ENCODE results near the gene ACTMAP. TPM values are rescaled to one million over a fixed set of nuclear protein-coding genes. Genes with fewer than 3 reads are reported as not detected.
"Not testable (repeated sequence)": the region's sequence is repeated elsewhere in the genome, so short reads cannot be mapped to it uniquely, and the experiment has no call there.

The ACTMAP gene
- total RNA-seq, 5 donors from 2014 or later (not counting 1 experiment from before 2014, with no cell fraction given) = 4.7 to 8.3 (median 6.8) TPM

- H3K4me1 Mint-ChIP-seq = no peaks in the 10 kb centered on the region
- no peaks in the 10 kb centered on the region for H3K27me3 ChIP-seq (replicated peaks in 1 of 2; ENCODE audit: control insufficient read depth in 2 of 2, extremely low read depth in 1 of 2, insufficient read depth in 2 of 2, low read length in 1 of 2)
- no peak overlapping the region for H3K4me3 ChIP-seq (ENCODE audit: control insufficient read depth in 1 of 2, extremely low read depth in 1 of 2, low read length in 1 of 2)
- H3K4me1 ChIP-seq (ENCODE audit: control insufficient read depth in 1 of 2, extremely low read depth in 1 of 2, insufficient read depth in 2 of 2, low read length in 2 of 2) = no peaks in the 10 kb centered on the region
- ATAC-seq (replicated peaks in 1 of 4) = no peak
- peaks cover 19 to 38% of the 10 kb centered on the region in 2 donors for H3K36me3 ChIP-seq (ENCODE audit: control insufficient read depth in 2 of 2, extremely low read depth in 1 of 2, insufficient read depth in 1 of 2, low read length in 1 of 2)
- ChIA-PET POLR2A (no interaction called here), CTCF (no interaction called here)
- H3K9me3 Mint-ChIP-seq = no peaks in the 10 kb centered on the region
- DNase-seq = no peak
- no peak overlapping the region for H3K27ac Mint-ChIP-seq
- WGBS (ENCODE audit: insufficient coverage) = 81% methylated on average over 22 of the region's 22 CpGs
- H3K9me3 ChIP-seq = no peaks in the 10 kb centered on the region
- H3K4me3 Mint-ChIP-seq = no peak overlapping the region
- H3K36me3 Mint-ChIP-seq = peaks cover 25% of the 10 kb centered on the region
- no peak overlapping the region for H3K27ac ChIP-seq (ENCODE audit: low read length)
- no peaks in the 10 kb centered on the region for H3K27me3 Mint-ChIP-seq
Measured at GRCh38 chr19:40739030-40739839, 11.0 kb downstream of the ACTMAP start.

- H3K4me3 ChIP-seq (ENCODE audit: control insufficient read depth in 1 of 2, extremely low read depth in 1 of 2, low read length in 1 of 2) = no peak overlapping the region
- H3K4me1 Mint-ChIP-seq = no peaks in the 10 kb centered on the region
- WGBS (ENCODE audit: insufficient coverage) = 98% methylated on average over 9 of the region's 9 CpGs
- no peak for DNase-seq
- no peak overlapping the region for H3K4me3 Mint-ChIP-seq
- no peaks in the 10 kb centered on the region for H3K4me1 ChIP-seq (ENCODE audit: control insufficient read depth in 1 of 2, extremely low read depth in 1 of 2, insufficient read depth in 2 of 2, low read length in 2 of 2)
- H3K27me3 Mint-ChIP-seq = no peaks in the 10 kb centered on the region
- ChIA-PET POLR2A (no interaction called here), CTCF (no interaction called here)
- H3K27me3 ChIP-seq (replicated peaks in 1 of 2; ENCODE audit: control insufficient read depth in 2 of 2, extremely low read depth in 1 of 2, insufficient read depth in 2 of 2, low read length in 1 of 2) = no peaks in the 10 kb centered on the region
- no peak for ATAC-seq (replicated peaks in 1 of 4)
- H3K9me3 Mint-ChIP-seq = no peaks in the 10 kb centered on the region
- no peak overlapping the region for H3K27ac Mint-ChIP-seq
- peaks cover 43% of the 10 kb centered on the region for H3K36me3 Mint-ChIP-seq
- no peak overlapping the region for H3K27ac ChIP-seq (ENCODE audit: low read length)
- no peaks in the 10 kb centered on the region for H3K9me3 ChIP-seq
- peaks cover 22 to 53% of the 10 kb centered on the region in 2 donors for H3K36me3 ChIP-seq (ENCODE audit: control insufficient read depth in 2 of 2, extremely low read depth in 1 of 2, insufficient read depth in 1 of 2, low read length in 1 of 2)
Measured at GRCh38 chr19:40737102-40737644, 13.1 kb downstream of the ACTMAP start.

- no peak for DNase-seq
Measured at GRCh38 chr19:40736661-40737060, 13.6 kb downstream of the ACTMAP start.

GRCh38 chr19:40735013-40735771 is 15.1 kb downstream of the ACTMAP start:
- DNase-seq (no peak), ATAC-seq (replicated peaks in 1 of 4) (no peak)
- POLR2A ChIA-PET = no interaction called here
- no peaks in the 10 kb centered on the region for H3K9me3 ChIP-seq
- peaks cover 48% of the 10 kb centered on the region for H3K36me3 Mint-ChIP-seq
- no peak overlapping the region for H3K4me3 ChIP-seq (ENCODE audit: control insufficient read depth in 1 of 2, extremely low read depth in 1 of 2, low read length in 1 of 2)
- no peak overlapping the region for H3K27ac ChIP-seq (ENCODE audit: low read length)
- H3K27ac Mint-ChIP-seq = no peak overlapping the region
- CTCF ChIA-PET = interaction anchor here in 1 of 2 donors (0.7 kb wide), 1 partner anchor 99 kb away, joined by 5 read pairs; no protein-coding TSS in a partner anchor
- H3K36me3 ChIP-seq (ENCODE audit: control insufficient read depth in 2 of 2, extremely low read depth in 1 of 2, insufficient read depth in 1 of 2, low read length in 1 of 2) = peaks cover 18 to 59% of the 10 kb centered on the region in 2 donors
- H3K4me1 Mint-ChIP-seq = no peaks in the 10 kb centered on the region
- no peaks in the 10 kb centered on the region for H3K27me3 Mint-ChIP-seq
- no peaks in the 10 kb centered on the region for H3K27me3 ChIP-seq (replicated peaks in 1 of 2; ENCODE audit: control insufficient read depth in 2 of 2, extremely low read depth in 1 of 2, insufficient read depth in 2 of 2, low read length in 1 of 2)
- WGBS (ENCODE audit: insufficient coverage) = 93% methylated on average over 8 of the region's 11 CpGs
- H3K9me3 Mint-ChIP-seq = no peaks in the 10 kb centered on the region
- H3K4me3 Mint-ChIP-seq = no peak overlapping the region
- no peaks in the 10 kb centered on the region for H3K4me1 ChIP-seq (ENCODE audit: control insufficient read depth in 1 of 2, extremely low read depth in 1 of 2, insufficient read depth in 2 of 2, low read length in 2 of 2)

More at GRCh38 chr19:40736661-40737060, 13.6 kb downstream of the ACTMAP start:
- ChIA-PET POLR2A (no interaction called here), CTCF (no interaction called here)
- no peaks in the 10 kb centered on the region for H3K27me3 Mint-ChIP-seq
- no peak overlapping the region for H3K4me3 ChIP-seq (ENCODE audit: control insufficient read depth in 1 of 2, extremely low read depth in 1 of 2, low read length in 1 of 2)
- no peak overlapping the region for H3K4me3 Mint-ChIP-seq
- H3K27ac Mint-ChIP-seq = no peak overlapping the region
- WGBS (ENCODE audit: insufficient coverage) = 73% methylated on average over 3 of the region's 9 CpGs
- no peak for ATAC-seq (replicated peaks in 1 of 4)
- no peaks in the 10 kb centered on the region for H3K9me3 Mint-ChIP-seq
- no peaks in the 10 kb centered on the region for H3K9me3 ChIP-seq
- no peaks in the 10 kb centered on the region for H3K4me1 Mint-ChIP-seq
- H3K4me1 ChIP-seq (ENCODE audit: control insufficient read depth in 1 of 2, extremely low read depth in 1 of 2, insufficient read depth in 2 of 2, low read length in 2 of 2) = no peaks in the 10 kb centered on the region
- no peak overlapping the region for H3K27ac ChIP-seq (ENCODE audit: low read length)
- peaks cover 43% of the 10 kb centered on the region for H3K36me3 Mint-ChIP-seq
- H3K36me3 ChIP-seq (ENCODE audit: control insufficient read depth in 2 of 2, extremely low read depth in 1 of 2, insufficient read depth in 1 of 2, low read length in 1 of 2) = peaks cover 22 to 53% of the 10 kb centered on the region in 2 donors
- no peaks in the 10 kb centered on the region for H3K27me3 ChIP-seq (replicated peaks in 1 of 2; ENCODE audit: control insufficient read depth in 2 of 2, extremely low read depth in 1 of 2, insufficient read depth in 2 of 2, low read length in 1 of 2)

- Histone ChIP-seq H3K36me3 (ENCODE audit: control insufficient read depth in 2 of 2, extremely low read depth in 1 of 2, insufficient read depth in 1 of 2, low read length in 1 of 2) (peaks cover 9 to 60% of the 10 kb centered on the region in 2 donors), H3K27ac (ENCODE audit: low read length) (no peak overlapping the region), H3K27me3 (replicated peaks in 1 of 2; ENCODE audit: control insufficient read depth in 2 of 2, extremely low read depth in 1 of 2, insufficient read depth in 2 of 2, low read length in 1 of 2) (no peaks in the 10 kb centered on the region), H3K9me3 (no peaks in the 10 kb centered on the region), H3K4me3 (ENCODE audit: control insufficient read depth in 1 of 2, extremely low read depth in 1 of 2, low read length in 1 of 2) (no peak overlapping the region), H3K4me1 (ENCODE audit: control insufficient read depth in 1 of 2, extremely low read depth in 1 of 2, insufficient read depth in 2 of 2, low read length in 2 of 2) (no peaks in the 10 kb centered on the region)
- WGBS (ENCODE audit: insufficient coverage) = 94% methylated on average over 11 of the region's 13 CpGs
- H3K9me3 Mint-ChIP-seq = no peaks in the 10 kb centered on the region
- ATAC-seq (replicated peaks in 1 of 4) = no peak
- no peaks in the 10 kb centered on the region for H3K4me1 Mint-ChIP-seq
- DNase-seq = no peak
- no peak overlapping the region for H3K4me3 Mint-ChIP-seq
- H3K27me3 Mint-ChIP-seq = no peaks in the 10 kb centered on the region
- CTCF ChIA-PET = no interaction called here
- POLR2A ChIA-PET = interaction anchor here in 1 of 2 donors (0.5 to 0.6 kb wide), 2 partner anchors 20 to 532 kb away, joined by 3 to 8 read pairs; no protein-coding TSS in a partner anchor
- no peak overlapping the region for H3K27ac Mint-ChIP-seq
- peaks cover 45% of the 10 kb centered on the region for H3K36me3 Mint-ChIP-seq
Measured at GRCh38 chr19:40733149-40733548, 17.1 kb downstream of the ACTMAP start.

GRCh38 chr19:40732304-40732703 is 18.0 kb downstream of the ACTMAP start:
- H3K4me3 ChIP-seq (ENCODE audit: control insufficient read depth in 1 of 2, extremely low read depth in 1 of 2, low read length in 1 of 2); H3K27ac ChIP-seq (ENCODE audit: low read length); H3K4me1 Mint-ChIP-seq; H3K27me3 ChIP-seq (replicated peaks in 1 of 2; ENCODE audit: control insufficient read depth in 2 of 2, extremely low read depth in 1 of 2, insufficient read depth in 2 of 2, low read length in 1 of 2); H3K4me3 Mint-ChIP-seq; ATAC-seq (replicated peaks in 1 of 4); H3K4me1 ChIP-seq (ENCODE audit: control insufficient read depth in 1 of 2, extremely low read depth in 1 of 2, insufficient read depth in 2 of 2, low read length in 2 of 2); H3K9me3 Mint-ChIP-seq; H3K9me3 ChIP-seq; POLR2A ChIA-PET; H3K27ac Mint-ChIP-seq; H3K27me3 Mint-ChIP-seq; DNase-seq: not testable (repeated sequence)
- peaks cover 9 to 61% of the 10 kb centered on the region in 2 donors for H3K36me3 ChIP-seq (ENCODE audit: control insufficient read depth in 2 of 2, extremely low read depth in 1 of 2, insufficient read depth in 1 of 2, low read length in 1 of 2)
- peaks cover 47% of the 10 kb centered on the region for H3K36me3 Mint-ChIP-seq
- CTCF ChIA-PET = interaction anchor here in 1 of 2 donors (0.5 to 0.7 kb wide), 2 partner anchors 40 to 1654 kb away, joined by 4 to 5 read pairs; no protein-coding TSS in a partner anchor
- WGBS (ENCODE audit: insufficient coverage) = 100% methylated on average over 3 of the region's 16 CpGs

Measured in T-cell (primary cell).